HG03175 (cell line): ENCODE data around the gene RAB3D.
"Not testable (repeated sequence)": the region's sequence is repeated elsewhere in the genome, so short reads cannot be mapped to it uniquely, and the experiment has no call there.

Source experiments
- ATAC-seq: cut with Tn5 transposase; IDR thresholded peaks from one replicate; pipeline ENCODE4 v1.9.1; 2021; ENCODE audit warnings: mild to moderate bottlenecking, moderate library complexity; ENCODE audit not compliant: unreplicated experiment

RAB3D gene

GRCh38 chr19:11340099-11340467 lies 626 bp upstream of the RAB3D start:
- not testable (repeated sequence) for ATAC-seq

DNA sequence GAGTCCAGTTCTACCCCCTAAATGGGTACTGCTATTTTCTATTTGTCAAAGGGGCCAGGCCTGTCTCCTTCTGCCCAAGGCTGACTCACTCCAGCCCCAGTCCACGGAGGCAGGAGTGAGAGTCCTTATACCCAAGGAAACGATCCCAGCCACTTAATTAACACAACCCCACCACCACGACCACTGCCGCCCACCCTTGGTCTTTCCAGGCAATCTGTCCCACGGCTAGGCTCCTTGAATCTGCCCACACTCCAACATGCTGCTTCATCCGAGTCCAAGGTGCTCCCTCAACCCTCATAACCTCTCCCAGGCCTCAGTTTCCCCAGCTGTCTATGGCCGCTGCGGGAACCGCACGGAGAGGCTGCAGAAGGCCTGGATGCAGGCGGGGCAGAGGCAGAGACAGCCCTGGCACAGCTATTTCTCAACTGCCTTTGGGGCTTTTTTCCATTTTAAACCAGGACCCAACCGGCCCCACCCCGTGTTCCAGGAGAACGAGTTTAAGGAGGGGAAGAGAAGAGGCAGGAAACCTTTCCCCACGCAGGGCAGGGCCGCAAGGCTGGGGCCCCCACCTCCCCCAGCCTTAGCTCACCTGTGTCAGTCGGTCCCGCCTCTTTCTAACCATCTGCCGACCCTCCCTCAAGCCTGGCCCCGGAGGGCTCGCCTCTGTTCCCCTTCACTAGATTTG lies 746 bp downstream of the RAB3D start:
- no peak for ATAC-seq

GRCh38 chr19:11338121-11338520 lies 1.3 kb downstream of the RAB3D start:
- ATAC-seq = no peak

- ATAC-seq = no peak
Measured at GRCh38 chr19:11337080-11337479, 2.4 kb downstream of the RAB3D start.

GRCh38 chr19:11335449-11336146 lies 3.9 kb downstream of the RAB3D start:
- no peak for ATAC-seq

GRCh38 chr19:11333838-11334237 lies 5.6 kb downstream of the RAB3D start:
- not testable (repeated sequence) for ATAC-seq

GRCh38 chr19:11332822-11333221 lies 6.6 kb downstream of the RAB3D start:
- no peak for ATAC-seq

GRCh38 chr19:11331502-11331901 lies 8.0 kb downstream of the RAB3D start:
- ATAC-seq = no peak

DNA sequence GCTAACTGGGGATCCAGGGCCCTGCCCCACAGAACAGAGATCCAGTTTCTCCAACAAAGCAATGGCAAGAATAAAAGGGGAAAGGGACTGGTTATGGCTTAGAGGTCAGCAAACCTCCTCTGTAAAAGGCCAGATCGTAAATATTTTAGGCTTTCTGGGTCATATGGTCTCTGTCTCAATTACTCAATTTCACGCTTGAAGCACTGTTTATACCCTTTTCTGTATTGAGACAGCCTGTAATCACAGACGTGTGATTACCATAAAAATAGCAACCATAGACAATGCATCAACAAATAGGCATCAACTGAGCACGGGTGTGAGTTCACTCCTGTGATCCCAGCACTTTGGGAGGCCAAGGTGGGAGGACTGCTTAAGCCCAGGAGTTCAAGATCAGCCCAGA lies 9.3 kb downstream of the RAB3D start:
- no peak for ATAC-seq

- no peak for ATAC-seq
Measured at GRCh38 chr19:11325544-11325943, 13.9 kb downstream of the RAB3D start.

DNA sequence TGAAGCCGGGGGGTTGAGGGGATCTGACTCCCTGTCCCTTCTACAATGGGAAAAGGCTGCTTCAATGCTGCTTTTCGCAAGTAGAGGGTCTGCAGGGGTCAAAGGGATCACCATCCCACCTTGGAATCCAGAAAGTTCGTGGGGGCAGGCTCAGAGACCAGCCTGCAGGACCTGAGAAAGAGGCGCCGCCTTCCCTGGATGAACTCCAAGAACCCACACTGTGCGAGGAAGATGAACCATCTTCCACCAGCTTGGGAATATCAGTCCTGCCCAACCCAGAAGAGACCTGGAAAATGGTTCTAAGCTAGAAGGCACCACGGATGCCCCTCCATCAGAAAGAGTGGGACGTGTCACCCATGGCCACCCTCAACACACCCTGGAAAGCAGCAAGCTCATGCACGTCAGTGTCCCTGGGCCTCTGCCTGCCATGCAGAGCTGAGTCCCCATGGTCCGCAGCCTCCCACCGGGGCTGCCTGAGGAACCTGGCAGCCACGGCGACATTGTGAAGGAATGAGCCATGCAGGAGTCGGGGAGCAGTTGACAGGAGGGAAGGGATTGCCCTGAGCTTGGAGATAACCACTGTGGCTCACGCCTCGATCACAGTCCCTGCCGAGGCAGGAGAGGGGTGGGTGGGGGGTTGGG lies 14.6 kb downstream of the RAB3D start:
- ATAC-seq = no peak

- no peak for ATAC-seq
Measured at GRCh38 chr19:11324079-11324661, 15.3 kb downstream of the RAB3D start.

- ATAC-seq = no peak
Measured at GRCh38 chr19:11323601-11324078, 15.8 kb downstream of the RAB3D start.

GRCh38 chr19:11322269-11323024 lies 17.0 kb downstream of the RAB3D start:
- no peak for ATAC-seq

GRCh38 chr19:11321191-11322126 lies 18.0 kb downstream of the RAB3D start:
- ATAC-seq = no peak

GRCh38 chr19:11320278-11320995 lies 19.0 kb downstream of the RAB3D start:
- ATAC-seq = not testable (repeated sequence)

DNA sequence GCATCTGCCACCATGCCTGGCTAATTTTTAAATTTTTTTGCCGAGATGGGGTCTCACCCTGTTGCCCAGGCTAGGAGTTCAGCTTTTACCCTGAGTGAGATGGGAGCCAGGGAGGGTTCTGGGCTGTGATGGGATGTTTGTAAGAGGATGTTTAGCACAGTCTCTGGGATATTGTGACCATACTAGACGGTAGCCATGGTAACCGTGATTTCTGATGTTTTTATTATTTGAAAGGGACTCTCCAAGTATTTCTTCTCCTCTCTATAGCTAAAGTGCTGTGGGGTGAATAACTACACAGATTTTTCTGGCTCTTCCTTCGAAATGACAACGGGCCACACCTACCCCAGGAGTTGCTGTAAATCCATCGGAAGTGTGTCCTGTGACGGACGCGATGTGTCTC lies 33.1 kb downstream of the RAB3D start:
- ATAC-seq = no peak

GRCh38 chr19:11304936-11305335 lies 34.5 kb downstream of the RAB3D start:
- no peak for ATAC-seq

DNA sequence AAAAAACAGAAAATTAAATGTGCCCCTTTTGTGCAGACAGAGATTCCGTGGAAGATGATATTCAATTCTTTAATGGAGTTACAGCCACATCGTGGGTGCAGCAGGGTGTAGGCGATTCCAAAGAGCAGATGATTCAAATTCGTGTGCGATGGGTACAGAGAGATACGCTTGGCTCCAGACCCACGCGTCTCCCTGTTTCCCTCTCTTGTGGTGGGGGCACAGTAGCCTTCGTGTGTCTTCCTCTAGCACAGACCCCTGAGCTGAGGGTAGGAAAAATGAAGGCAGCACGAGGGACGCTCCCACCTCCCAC lies 38.7 kb downstream of the RAB3D start:
- ATAC-seq = no peak
